A673 (cell line): ENCODE results near the gene TRAF3IP1.

Experiments
- CTCF ChIP-seq: fragments of 300-800, 200-600 bp; sonication (generic); conservative IDR thresholded peaks from 2 replicates; pipeline ENCODE4 v1.5.1; 2017; ENCODE audit warnings: low read depth, mild to moderate bottlenecking, antibody characterized with exemption, low read length, moderate library complexity, mixed read lengths
- EZH2 ChIP-seq: fragments of 200-600 bp; sonication (generic); IDR thresholded peaks from 2 replicates; pipeline ENCODE4 v1.6.1; 2017; ENCODE audit warnings: borderline replicate concordance, low read depth, mild to moderate bottlenecking, mixed read lengths, antibody characterized with exemption, low read length; ENCODE audit not compliant: poor library complexity, severe bottlenecking

GRCh38 chr2:238339395-238339780 lies 19.1 kb downstream of the TRAF3IP1 start:
- TF ChIP-seq CTCF (no peak), EZH2 (no peak)
